Measurements from ENCODE around the gene RANBP1.
"Not testable (repeated sequence)": the region's sequence is repeated elsewhere in the genome, so short reads cannot be mapped to it uniquely, and the experiment has no call there.

Gene RANBP1

DNA sequence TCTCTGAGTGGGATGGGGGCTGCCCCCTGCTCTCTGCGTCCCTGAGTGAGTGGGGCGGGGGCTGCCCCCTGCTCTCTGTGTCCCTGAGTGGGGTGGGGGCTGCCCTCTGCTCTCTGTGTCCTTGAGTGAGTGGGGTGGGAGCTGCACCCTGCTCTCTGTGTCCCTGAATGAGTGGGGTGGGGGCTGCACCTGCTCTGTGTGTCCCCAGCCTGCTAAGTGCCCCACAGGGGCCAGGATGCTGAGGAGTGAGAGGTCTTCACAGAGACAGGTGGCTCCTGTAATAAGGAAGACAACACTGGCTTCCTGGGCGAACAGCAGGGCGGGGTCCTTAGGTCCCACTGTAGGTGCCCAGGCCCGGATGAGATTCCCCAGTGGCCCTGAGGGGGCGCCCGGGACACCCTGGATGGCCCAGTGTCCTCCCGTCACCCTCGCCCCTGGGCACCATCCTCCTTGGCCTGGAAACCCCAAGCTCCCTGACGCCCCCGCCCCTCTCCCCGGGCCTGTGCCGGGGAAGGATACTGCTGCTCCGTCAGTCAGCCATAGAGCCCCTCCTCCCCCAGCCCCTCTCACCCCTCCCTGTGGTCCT is 38.8 kb downstream of the RANBP1 start:
- DNase-seq (ENCODE audit: low spot score) = no peak

DNA sequence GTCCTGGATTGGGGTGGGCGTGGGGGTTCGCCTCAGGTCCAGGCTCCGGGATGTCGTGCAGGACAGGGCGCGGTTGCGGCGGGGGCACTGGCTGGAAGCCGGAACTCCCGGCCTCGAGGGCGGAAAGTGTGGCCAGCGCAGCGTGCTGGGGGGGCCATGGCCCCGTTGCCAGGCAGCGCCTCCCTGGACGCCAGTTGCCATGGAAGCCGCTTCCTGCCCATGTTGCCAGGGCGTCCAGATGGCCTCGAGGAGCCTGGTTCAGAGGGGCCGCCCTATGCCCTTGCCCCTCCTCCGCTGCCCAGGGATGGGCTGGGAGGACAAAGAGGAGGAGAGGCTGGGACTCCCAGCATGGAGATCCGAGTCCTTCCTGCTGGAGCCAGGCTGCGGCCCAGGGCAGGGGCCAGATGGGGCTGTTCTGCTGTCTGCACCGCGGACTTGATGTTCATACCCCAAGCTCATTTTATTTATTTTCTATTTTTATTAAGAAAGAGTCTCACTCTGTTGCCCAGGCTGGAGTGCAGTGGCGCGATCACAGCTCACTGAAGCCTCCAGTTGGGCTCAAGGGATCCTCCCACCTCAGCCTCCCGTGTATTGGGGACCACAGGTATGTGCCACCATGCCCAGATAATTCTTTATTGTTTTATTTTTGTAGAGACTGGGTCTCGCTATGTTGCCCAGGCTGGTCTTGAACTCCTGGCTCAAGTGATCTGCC is 39.6 kb downstream of the RANBP1 start:
- peak; percentile 79 for DNase-seq (ENCODE audit: low spot score)

GRCh38 chr22:20156042-20156389 is 40.1 kb downstream of the RANBP1 start:
- DNase-seq (ENCODE audit: low spot score) = no peak

- DNase-seq (ENCODE audit: low spot score) = peak; percentile 88
Measured at GRCh38 chr22:20156611-20157429, 40.9 kb downstream of the RANBP1 start.

GRCh38 chr22:20157430-20158183 is 41.7 kb downstream of the RANBP1 start:
- DNase-seq (ENCODE audit: low spot score) = no peak

DNA sequence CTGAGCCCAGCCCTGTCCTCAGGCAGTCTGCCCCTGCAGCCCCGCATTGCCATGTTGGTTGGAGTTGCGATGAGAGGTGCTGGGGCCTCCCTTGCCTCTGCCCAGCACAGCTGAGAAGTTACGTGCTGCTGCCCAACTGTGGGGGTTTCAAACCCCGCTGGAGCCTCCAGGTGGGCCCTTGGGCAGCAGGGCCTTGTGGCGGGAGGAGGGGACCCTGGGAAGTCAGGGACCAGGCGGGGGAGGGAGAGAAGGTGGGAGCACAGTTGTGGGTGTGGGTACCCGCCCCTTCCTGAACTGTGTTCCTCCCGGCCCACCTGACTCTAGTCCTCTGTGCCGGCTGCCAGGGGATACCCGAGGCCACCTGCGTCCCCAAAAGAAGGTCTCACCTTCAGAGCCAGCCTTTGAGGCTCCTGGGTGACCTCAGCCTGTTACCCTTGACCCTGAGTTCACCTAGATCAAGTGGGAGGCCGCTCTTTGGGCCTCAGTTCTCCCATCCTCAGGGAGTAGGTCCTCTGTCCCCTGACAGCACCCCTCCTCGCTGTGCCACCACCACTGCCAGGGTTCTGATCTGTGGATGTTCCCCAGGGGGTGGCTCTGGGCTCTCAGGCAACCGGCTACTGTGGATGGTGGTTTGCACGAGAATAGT is 42.6 kb downstream of the RANBP1 start:
- DNase-seq (ENCODE audit: low spot score) = no peak

DNA sequence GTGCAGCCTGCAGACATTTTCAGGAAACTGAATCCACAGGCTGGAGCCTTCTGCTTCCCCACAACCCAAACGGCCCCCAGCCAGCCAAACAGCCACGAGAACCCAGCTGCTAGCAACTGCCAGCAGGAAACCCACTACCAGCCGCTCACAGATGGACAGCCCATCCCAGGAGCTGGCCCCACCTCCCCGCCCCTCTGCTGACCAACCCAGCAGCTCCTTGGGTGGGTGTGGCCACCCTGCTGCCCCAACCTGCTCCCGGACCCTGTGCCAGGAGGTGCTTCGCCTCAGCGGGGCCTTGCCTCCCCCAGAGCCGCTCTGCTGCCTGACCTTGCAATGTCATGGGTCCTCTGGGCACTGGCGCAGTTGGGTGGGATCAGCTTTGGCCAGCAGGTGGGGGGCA is 43.2 kb downstream of the RANBP1 start:
- DNase-seq (ENCODE audit: low spot score) = no peak

DNA sequence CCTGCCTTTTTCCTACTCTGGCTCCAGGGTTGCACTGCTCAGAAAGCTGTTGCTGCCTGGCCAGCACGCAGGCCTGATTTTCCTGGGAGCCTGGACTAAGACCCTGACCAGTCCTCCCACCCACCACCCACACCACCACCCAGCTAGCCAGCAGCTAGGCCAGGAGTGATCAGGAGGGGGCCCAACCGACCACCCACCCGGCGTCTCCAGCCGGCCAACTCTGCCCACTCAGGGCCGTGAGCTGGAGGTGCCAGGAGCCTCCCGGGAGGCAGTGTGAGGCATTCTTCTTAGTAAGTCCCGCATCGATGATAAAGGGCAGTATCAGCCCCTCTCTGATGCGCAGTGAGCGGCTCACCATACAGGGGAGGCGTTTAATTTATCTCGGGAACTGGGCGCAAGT is 43.6 kb downstream of the RANBP1 start:
- not testable (repeated sequence) for DNase-seq (ENCODE audit: low spot score)

DNA sequence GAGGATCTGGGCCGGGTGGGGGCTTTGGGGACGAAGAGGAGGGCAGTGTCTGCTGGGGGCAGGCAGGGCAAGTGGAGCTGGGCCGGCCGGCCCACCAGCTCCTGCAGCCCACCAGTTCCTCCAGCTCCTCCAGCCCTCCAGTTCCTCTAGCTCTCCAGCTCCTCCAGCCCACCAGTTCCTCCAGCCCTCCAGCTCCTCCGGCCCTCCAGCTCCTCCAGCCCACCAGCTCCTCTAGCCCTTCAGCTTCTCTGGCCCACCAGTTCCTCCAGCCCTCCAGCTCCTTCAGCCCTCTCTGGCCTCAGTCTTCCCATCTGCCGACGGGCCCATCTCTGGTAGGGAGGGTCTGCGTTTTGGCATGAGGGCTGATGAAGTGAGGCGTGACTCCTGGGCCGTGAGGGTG is 44.1 kb downstream of the RANBP1 start:
- no peak for DNase-seq (ENCODE audit: low spot score)

DNA sequence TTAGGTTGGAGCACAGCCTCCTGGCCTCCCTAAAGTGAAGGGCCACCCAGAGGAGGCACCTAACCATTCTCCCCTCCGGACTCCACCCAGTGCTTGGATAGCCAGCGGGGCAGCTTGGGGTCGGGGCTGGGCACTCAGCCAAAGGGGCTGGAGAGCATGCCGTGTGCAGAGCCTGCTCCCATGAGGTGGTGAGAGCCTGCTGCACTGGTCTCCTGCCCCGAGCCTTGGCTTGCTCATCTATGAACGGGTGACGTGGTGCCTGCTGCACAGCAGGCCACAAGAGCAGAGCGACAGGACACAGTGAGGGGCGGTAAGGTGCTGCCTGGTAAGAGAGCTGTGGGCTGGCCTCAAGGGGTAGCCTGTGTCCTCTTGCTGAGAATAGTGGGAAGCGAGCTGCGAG is 49.0 kb downstream of the RANBP1 start:
- no peak for DNase-seq (ENCODE audit: low spot score)

DNA sequence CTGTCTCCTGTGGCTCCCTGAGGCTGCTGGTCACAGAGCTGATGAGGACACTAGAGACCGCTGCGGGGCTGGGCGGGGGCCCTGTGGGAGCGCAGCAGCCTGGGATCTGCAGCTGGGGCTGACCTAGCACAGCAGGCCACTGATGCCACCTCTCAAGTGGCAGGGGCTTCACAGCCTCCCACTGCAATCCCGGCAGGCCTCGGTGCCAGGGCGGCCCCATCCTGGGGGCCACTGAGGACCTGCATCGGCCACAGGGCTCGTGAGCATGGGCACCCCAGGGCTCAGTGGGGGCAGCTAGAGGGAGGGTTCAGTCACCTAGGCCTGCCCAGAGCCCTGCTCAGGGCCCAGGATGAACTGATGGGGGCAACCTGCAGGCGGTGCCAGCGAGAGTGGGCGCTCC is 49.5 kb downstream of the RANBP1 start:
- no peak for DNase-seq (ENCODE audit: low spot score)

- no peak for DNase-seq (ENCODE audit: low spot score)
Measured at GRCh38 chr22:20165913-20166312, 50.0 kb downstream of the RANBP1 start.

DNA sequence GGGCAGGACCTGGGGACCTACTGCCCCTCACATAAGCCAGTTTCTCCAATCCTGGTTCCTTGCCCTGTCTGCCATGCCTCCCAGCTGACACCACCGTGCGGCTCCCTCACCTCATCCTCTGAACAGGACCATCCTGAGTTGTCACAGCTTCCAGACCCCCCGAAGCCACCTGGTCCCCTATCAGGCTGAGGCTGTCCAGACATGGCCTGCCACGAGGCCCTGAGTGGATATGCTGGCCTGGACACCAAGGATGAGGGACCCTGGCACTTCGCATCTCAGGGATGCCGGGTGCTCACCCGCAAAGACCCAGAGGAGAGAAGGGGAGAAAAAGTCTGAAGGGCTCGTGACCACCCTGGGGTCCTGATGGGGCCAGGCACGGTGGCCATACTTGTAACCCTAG is 50.8 kb downstream of the RANBP1 start:
- no peak for DNase-seq (ENCODE audit: low spot score)

DNA sequence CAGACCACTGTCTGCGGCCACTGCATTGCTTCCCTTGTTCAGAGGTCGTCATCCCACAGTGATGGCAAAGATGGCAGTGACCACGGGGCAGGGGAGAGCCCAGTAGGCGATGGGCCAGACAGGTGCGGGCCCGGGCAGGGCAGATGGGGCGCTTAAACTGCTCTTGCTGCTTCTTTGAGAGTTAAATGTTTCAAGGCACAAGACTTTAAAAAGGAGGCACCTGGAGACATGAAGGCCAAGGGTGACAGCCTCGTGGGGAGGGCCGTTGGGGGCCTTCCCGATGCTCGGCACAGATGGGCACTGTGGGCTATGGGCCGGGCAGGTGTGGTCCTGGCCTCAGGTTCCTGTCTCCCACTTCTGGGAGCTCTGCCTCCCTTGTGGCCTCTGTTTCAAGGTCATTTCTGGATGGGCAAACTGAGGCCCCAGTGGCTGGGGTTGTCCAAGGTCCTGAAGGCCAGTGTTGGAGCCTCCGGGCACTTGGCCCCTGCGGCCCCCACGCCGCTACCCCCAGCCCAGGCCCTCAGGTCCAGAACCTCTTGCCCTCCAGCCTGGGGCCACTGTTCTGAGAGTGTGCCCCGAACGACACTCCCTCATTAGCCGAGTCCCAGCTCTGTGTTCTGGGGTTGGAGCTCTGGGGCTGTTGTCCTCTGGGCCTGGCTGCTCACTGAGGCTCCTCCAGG is 51.9 kb downstream of the RANBP1 start:
- DNase-seq (ENCODE audit: low spot score) = no peak

- DNase-seq (ENCODE audit: low spot score) = no peak
Measured at GRCh38 chr22:20169253-20169822, 53.4 kb downstream of the RANBP1 start.

DNA sequence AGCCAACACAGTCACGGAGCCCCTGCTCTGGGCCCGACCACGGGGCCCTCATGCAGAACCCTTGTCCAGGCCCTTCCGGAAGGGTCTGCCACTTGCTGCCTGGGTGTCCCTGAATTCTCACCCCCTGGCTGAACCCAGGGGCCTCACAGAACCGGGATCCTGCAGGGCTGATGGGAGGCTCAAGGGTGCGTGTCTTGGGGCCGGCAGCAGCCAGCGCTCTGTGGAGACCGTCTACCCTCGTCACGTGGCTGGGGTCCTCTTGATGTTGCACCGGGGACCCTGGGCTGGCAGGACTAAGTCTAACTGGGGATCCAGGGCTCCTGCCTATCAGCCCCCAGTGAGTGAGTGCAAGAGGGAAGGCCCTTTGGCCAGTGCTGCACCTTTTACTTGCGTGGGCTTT is 54.3 kb downstream of the RANBP1 start:
- DNase-seq (ENCODE audit: low spot score) = no peak

- no peak for DNase-seq (ENCODE audit: low spot score)
Measured at GRCh38 chr22:20171288-20172140, 55.6 kb downstream of the RANBP1 start.

DNA sequence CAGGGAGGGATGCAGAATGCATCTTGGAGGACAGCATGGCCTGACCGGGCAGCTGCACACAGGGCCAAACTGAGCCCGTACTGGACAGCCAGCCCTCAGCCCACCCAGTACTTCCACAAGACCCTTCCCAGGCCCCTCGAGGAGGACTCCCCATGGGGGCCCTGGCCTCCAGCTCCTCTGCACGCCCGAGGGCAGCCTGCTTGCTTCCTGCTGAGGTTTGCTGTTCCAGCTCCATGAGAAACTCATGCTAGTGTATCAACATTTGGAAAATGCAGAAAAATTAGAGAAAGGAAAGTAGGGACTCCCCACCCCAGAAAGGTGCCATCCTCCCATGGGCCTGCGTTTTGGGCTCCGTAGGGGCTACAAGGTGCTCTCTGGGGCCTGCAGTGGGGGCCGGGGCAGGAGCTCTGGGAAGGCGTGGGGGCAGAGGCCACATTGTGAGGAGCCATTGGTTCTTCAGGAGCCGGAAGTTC is 56.3 kb downstream of the RANBP1 start:
- DNase-seq (ENCODE audit: low spot score) = no peak

- no peak for DNase-seq (ENCODE audit: low spot score)
Measured at GRCh38 chr22:20173246-20173645, 57.3 kb downstream of the RANBP1 start.

GRCh38 chr22:20173772-20174171 is 57.9 kb downstream of the RANBP1 start:
- DNase-seq (ENCODE audit: low spot score) = no peak
